NAMALWA (cell line): ENCODE data around the gene FATE1.

Experiments
- DNase-seq: peaks from one replicate; pipeline ENCODE4 v3.0.0-alpha.2; 2015; ENCODE audit warnings: low spot score

FATE1 gene

GRCh38 chrX:151704041-151704663, 11.7 kb upstream of the FATE1 start:
- DNase-seq, result no peak

GRCh38 chrX:151708821-151709220, 7.0 kb upstream of the FATE1 start:
- no peak for DNase-seq

- DNase-seq, result no peak
Observed at GRCh38 chrX:151710457-151710856, 5.4 kb upstream of the FATE1 start.

GRCh38 chrX:151711154-151711553, 4.7 kb upstream of the FATE1 start:
- DNase-seq, result no peak

GRCh38 chrX:151711787-151712186, 4.0 kb upstream of the FATE1 start:
- DNase-seq, result no peak

- no peak for DNase-seq
Observed at GRCh38 chrX:151712253-151712652, 3.6 kb upstream of the FATE1 start.

GRCh38 chrX:151713849-151714248, 2.0 kb upstream of the FATE1 start:
- peak; percentile 37 for DNase-seq

GRCh38 chrX:151714362-151714761, 1.5 kb upstream of the FATE1 start:
- no peak for DNase-seq

- DNase-seq, result peak; percentile 25
Observed at GRCh38 chrX:151722241-151722846, 6.5 kb downstream of the FATE1 start.

- DNase-seq, result no peak
Observed at GRCh38 chrX:151723156-151723760, 7.4 kb downstream of the FATE1 start.

GRCh38 chrX:151724563-151725337, 8.9 kb downstream of the FATE1 start:
- no peak for DNase-seq

GRCh38 chrX:151725338-151725614, 9.4 kb downstream of the FATE1 start:
- no peak for DNase-seq

- DNase-seq, result no peak
Observed at GRCh38 chrX:151726751-151727150, 10.9 kb downstream of the FATE1 start.

GRCh38 chrX:151727346-151727745, 11.5 kb downstream of the FATE1 start:
- no peak for DNase-seq

- DNase-seq, result no peak
Observed at GRCh38 chrX:151729056-151729725, 13.4 kb downstream of the FATE1 start.

GRCh38 chrX:151734446-151734845, 18.6 kb downstream of the FATE1 start, which contains the start of gene CNGA2:
Gene CNGA2 (plus strand): TSS chrX:151734746. CDS start chrX:151738484, 3,738 bp downstream.
- DNase-seq, result no peak

GRCh38 chrX:151735219-151735618, 19.4 kb downstream of the FATE1 start:
- DNase-seq, result no peak

- DNase-seq, result no peak
Observed at GRCh38 chrX:151736685-151737084, 20.9 kb downstream of the FATE1 start.

GRCh38 chrX:151737494-151737893, 21.7 kb downstream of the FATE1 start:
- no peak for DNase-seq

GRCh38 chrX:151738751-151739150, 22.9 kb downstream of the FATE1 start:
- DNase-seq, result no peak

GRCh38 chrX:151741606-151742005, 25.8 kb downstream of the FATE1 start:
- DNase-seq, result no peak

- DNase-seq, result no peak
Observed at GRCh38 chrX:151742311-151742710, 26.5 kb downstream of the FATE1 start.
